HepG2 (cell line): ENCODE measurements around the gene ZACN. TPM values are rescaled to one million over a fixed set of nuclear protein-coding genes. Genes with fewer than 3 reads are reported as not detected.
A peak's percentile ranks its signal among the peaks of the same experiment; 100 is the strongest.

Experiments used
- DMAP1 ChIP-seq: IDR thresholded peaks from 2 replicates; pipeline ENCODE4 v1.6.1; 2016
- DPF2 ChIP-seq: sonication (generic); formaldehyde crosslinking; IDR thresholded peaks from 2 replicates; pipeline ENCODE4 v1.4.0; 2020; ENCODE audit warnings: mild to moderate bottlenecking, low read depth, missing genetic modification reagents, borderline replicate concordance
- EHMT2 ChIP-seq: fragments of 200-600 bp; sonication (generic); IDR thresholded peaks from 2 replicates; pipeline ENCODE4 v1.7.0; 2017; ENCODE audit warnings: antibody characterized with exemption, low read depth, low read length, borderline replicate concordance
- FOXM1 ChIP-seq: sonication (generic); formaldehyde crosslinking; IDR thresholded peaks from 2 replicates; pipeline ENCODE4 v1.5.0; 2020; ENCODE audit warnings: missing genetic modification reagents
- GATAD1 ChIP-seq: IDR thresholded peaks from 2 replicates; pipeline ENCODE4 v1.6.1; 2016; ENCODE audit warnings: missing genetic modification reagents, missing compliant biosample characterization
- HDAC6 ChIP-seq: fragments of 200-600 bp; sonication (generic); IDR thresholded peaks from 2 replicates; pipeline ENCODE4 v1.7.0; 2017; ENCODE audit warnings: mild to moderate bottlenecking, antibody characterized with exemption, low read length, low read depth
- HNF4A ChIP-seq: sonication (generic); formaldehyde crosslinking; IDR thresholded peaks from 2 replicates; pipeline ENCODE4 v1.4.0; 2020; ENCODE audit warnings: missing genetic modification reagents
- MED1 ChIP-seq: sonication (generic); formaldehyde crosslinking; IDR thresholded peaks from 2 replicates; pipeline ENCODE4 v1.4.0; 2020; ENCODE audit warnings: missing genetic modification reagents
- MXI1 ChIP-seq: IDR thresholded peaks from 3 replicates; pipeline ENCODE4 v1.6.1; 2012; ENCODE audit warnings: low read depth, low read length, inconsistent platforms, borderline replicate concordance
- PBX2 ChIP-seq: IDR thresholded peaks from 2 replicates; pipeline ENCODE4 v1.6.1; 2016; ENCODE audit warnings: control low read depth
- PHF21A ChIP-seq: sonication (generic); formaldehyde crosslinking; IDR thresholded peaks from 2 replicates; pipeline ENCODE4 v1.5.0; 2020; ENCODE audit warnings: mild to moderate bottlenecking, missing genetic modification reagents
- RAD21 ChIP-seq: fragments of 450-650 bp; formaldehyde crosslinking; IDR thresholded peaks from 2 replicates; pipeline ENCODE4 v1.5.0; 2020; ENCODE audit warnings: mild to moderate bottlenecking
- RFX5 ChIP-seq: IDR thresholded peaks from 2 replicates; pipeline ENCODE4 v1.6.1; 2011; ENCODE audit warnings: low read depth, low read length, improper control_type of control experiment
- TBX3 ChIP-seq: fragments of 450-650 bp; IDR thresholded peaks from 2 replicates; pipeline ENCODE4 v1.6.1; 2017; ENCODE audit warnings: antibody characterized with exemption, mild to moderate bottlenecking, inconsistent platforms, borderline replicate concordance
- TFDP2 ChIP-seq: sonication (generic); formaldehyde crosslinking; IDR thresholded peaks from 2 replicates; pipeline ENCODE4 v1.4.0; 2020; ENCODE audit warnings: missing genetic modification reagents
- TSC22D2 ChIP-seq: sonication (generic); formaldehyde crosslinking; IDR thresholded peaks from 2 replicates; pipeline ENCODE4 v1.5.1; 2020; ENCODE audit warnings: missing genetic modification reagents, mild to moderate bottlenecking, borderline replicate concordance
- ZFP1 ChIP-seq: IDR thresholded peaks from 2 replicates; pipeline ENCODE4 v1.6.1; 2016
- ZFP91 ChIP-seq: sonication (generic); formaldehyde crosslinking; IDR thresholded peaks from 2 replicates; pipeline ENCODE4 v1.9.0; 2022; ENCODE audit warnings: missing genetic modification reagents, mild to moderate bottlenecking, borderline replicate concordance
- ZMYM4 ChIP-seq: sonication (generic); formaldehyde crosslinking; IDR thresholded peaks from 2 replicates; pipeline ENCODE4 v1.8.1; 2023; ENCODE audit warnings: mild to moderate bottlenecking, missing genetic modification reagents
- ZNF124 ChIP-seq: sonication (generic); formaldehyde crosslinking; IDR thresholded peaks from 2 replicates; pipeline ENCODE4 v1.4.0; 2020; ENCODE audit warnings: missing genetic modification reagents
- ZNF207 ChIP-seq: fragments of 450-650 bp; IDR thresholded peaks from 2 replicates; pipeline ENCODE4 v1.6.1; 2016; ENCODE audit warnings: antibody characterized with exemption, borderline replicate concordance
- ZNF354B ChIP-seq: sonication (generic); formaldehyde crosslinking; IDR thresholded peaks from 2 replicates; pipeline ENCODE4 v1.8.0; 2022; ENCODE audit warnings: mild to moderate bottlenecking, missing genetic modification reagents
- ZNF709 ChIP-seq: sonication (generic); formaldehyde crosslinking; IDR thresholded peaks from 2 replicates; pipeline ENCODE4 v1.5.0; 2020; ENCODE audit warnings: mild to moderate bottlenecking, missing genetic modification reagents
- polyA plus RNA-seq, 8 experiments: library from polyadenylated mRNA; depleted of rRNA in 3 of 8; stranded (reverse) in 7 of 8; unstranded in 1 of 8; fragments of >200 nt; fragmentation: Illumina TruSeq in 4 of 8; extraction: Trizol in 4 of 8; gene quantifications; 2 replicates each; pipeline versions ENCODE4 v1.2.1 to v1.2.3, GENCODE V29; 2011 to 2016; ENCODE audit warnings: low read depth in 4 of 8, missing spikeins in 1 of 8, mixed read lengths in 1 of 8; ENCODE audit not compliant: insufficient read depth in 1 of 8
- total RNA-seq, 5 experiments: library from RNA; depleted of rRNA; stranded (reverse); fragments of >200 nt; fragmentation: Illumina TruSeq; extraction: Trizol; gene quantifications; 2 replicates each; pipeline ENCODE4 v1.2.3, GENCODE V29; 2016; ENCODE audit warnings: low read depth in 1 of 5

Gene ZACN
- total and polyA plus RNA-seq, 2 of the 13 experiments (the other 11 are each of a cell fraction or from before 2014, with no cell fraction given) = 0.11 to 0.15 TPM

GRCh38 chr17:76032073-76032779 lies 46.8 kb upstream of the ZACN start (continued):
- TF ChIP-seq ZNF354B (CRISPR knock-in tag) (no peak), TSC22D2 (CRISPR knock-in tag) (peak; percentile 92; the same call in 1 of the 2 replicates), TBX3 (no peak), HDAC6 (no peak), MXI1 (0 out of 3 replicates have a peak, but pooled peaks have one; percentile 25), DPF2 (CRISPR knock-in tag) (peak; percentile 61; the same call in 1 of the 2 replicates), TFDP2 (CRISPR knock-in tag) (peak; percentile 66; the same call in 1 of the 2 replicates), ZFP1 (0 out of 2 replicates have a peak, but pooled peaks have one; percentile 32), GATAD1 (CRISPR knock-in tag) (peak; percentile 55; the same call in 1 of the 2 replicates), PBX2 (CRISPR knock-in tag) (no peak), ZMYM4 (CRISPR knock-in tag) (0 out of 2 replicates have a peak, but pooled peaks have one; percentile 24), FOXM1 (CRISPR knock-in tag) (no peak), ZNF709 (CRISPR knock-in tag) (peak; percentile 68), PHF21A (CRISPR knock-in tag) (peak; percentile 70; the same call in 1 of the 2 replicates), ZFP91 (peak; percentile 84), EHMT2 (no peak), ZNF207 (no peak), RAD21 (CRISPR knock-in tag) (no peak), HNF4A (CRISPR knock-in tag) (peak; percentile 88), ZNF124 (peak; percentile 54; the same call in 1 of the 2 replicates), MED1 (CRISPR knock-in tag) (0 out of 2 replicates have a peak, but pooled peaks have one; percentile 65), DMAP1 (CRISPR knock-in tag) (0 out of 2 replicates have a peak, but pooled peaks have one; percentile 31), RFX5 (no peak)
